Body of pancreas (tissue), 4 donors: ENCODE measurements around the gene MEAF6. TPM values are rescaled to one million over a fixed set of nuclear protein-coding genes. Genes with fewer than 3 reads are reported as not detected.
A peak's percentile ranks its signal among the peaks of the same experiment; 100 is the strongest.
"Not testable (repeated sequence)": the region's sequence is repeated elsewhere in the genome, so short reads cannot be mapped to it uniquely, and the experiment has no call there.

Source experiments
- ATAC-seq: fragments of 150-250 bp; one replicate; pipeline ENCODE4 v1.9.1; 2016
- DNase-seq, 4 donors: peaks; one replicate each; pipeline ENCODE4 v3.0.0-alpha.2; 2019
- H3K27ac ChIP-seq, 4 donors: fragments of 200-600 bp; sonication (generic); 1 replicate in 3 of 4; 2 replicates in 1 of 4; pipeline versions ENCODE4 v1.5.1 to v1.6.1; 2016 to 2019; ENCODE audit warnings: mild to moderate bottlenecking in 1 of 4, mixed read lengths in 1 of 4, moderate library complexity in 1 of 4
- H3K27me3 ChIP-seq, 2 donors: fragments of 200-600 bp; sonication (generic); one replicate each; pipeline ENCODE4 v1.6.0; 2016; ENCODE audit warnings: mild to moderate bottlenecking in 1 of 2
- H3K36me3 ChIP-seq, 2 donors: fragments of 200-600 bp; sonication (generic); replicated peaks in 1 of 2; 2 replicates each; pipeline ENCODE4 v1.5.1; 2016; ENCODE audit warnings: low read depth in 2 of 2; ENCODE audit not compliant: insufficient read depth in 1 of 2
- H3K4me1 ChIP-seq: fragments of 200-600 bp; sonication (generic); one replicate; pipeline ENCODE4 v1.6.0; 2016
- H3K4me3 ChIP-seq, 2 donors: fragments of 200-600 bp; sonication (generic); 1 replicate in 1 of 2; 2 replicates in 1 of 2; pipeline ENCODE4 v1.5.1; 2016 to 2019
- H3K9me3 ChIP-seq, 3 donors: fragments of 200-600 bp; sonication (generic); 1 replicate in 2 of 3; 2 replicates in 1 of 3; pipeline ENCODE4 v1.5.1; 2016
- CTCF ChIP-seq, 7 experiments: fragments of 450-650 bp in 4 of 7; fragments of 200-600 bp in 3 of 7; sonication (generic) in 3 of 7; IDR thresholded peaks; one replicate each; pipeline ENCODE4 v1.5.1; 2016 to 2019; ENCODE audit warnings: antibody characterized with exemption in 7 of 7
- POLR2A ChIP-seq, 3 donors: fragments of 450-650 bp; IDR thresholded peaks; one replicate each; pipeline ENCODE4 v1.6.1; 2016; ENCODE audit warnings: antibody characterized with exemption in 3 of 3, mild to moderate bottlenecking in 2 of 3
- WGBS, 2 donors: methylation state at CpG; one replicate each; pipeline ENCODE4 v1.1.5; 2017; 5-methylcytosine and 5-hydroxymethylcytosine counted together
- intact Hi-C: fragments of 100-400 bp; cut with DNase I; formaldehyde crosslinking; loops from one replicate; pipeline ENCODE4 v1.15.1; 2023
- total RNA-seq, 2 donors: library from RNA; depleted of rRNA; stranded (reverse); fragments of >200 nt; gene quantifications; one replicate each; pipeline ENCODE4 v1.1.0, GENCODE V29; 2016

Gene MEAF6
- 10 to 100 TPM; 36.3 to 43.5 TPM for total RNA-seq

GRCh38 chr1:37514350-37515184 lies at the start of gene MEAF6:
MEAF6 (minus strand) TSS chr1:37514766; CDS start chr1:37514746, 20 bp downstream.
- peak within 1 kb of the TSS; percentile 98 to 99 for H3K4me3 ChIP-seq
- intact Hi-C loops, result no loop called here
- peaks cover 21% of the 10 kb centered on the region for H3K4me1 ChIP-seq
- peak; percentile 91 to 94 (median 93) for TF ChIP-seq POLR2A (IDR thresholded peaks at IDR 0.05)
- TF ChIP-seq CTCF (IDR thresholded peaks at IDR 0.05), result peak; percentile 31 to 95 (median 78)
- ATAC-seq (peak; percentile 98), DNase-seq (peak; percentile 83 to 87 (median 84))
- WGBS, 2 donors, result 0 to 1% methylated on average over 15 to 70 of the region's 100 CpGs
- peaks cover 0 to 1% of the 10 kb centered on the region in 2 donors for H3K36me3 ChIP-seq
- H3K27me3 ChIP-seq, result no peaks in the 10 kb centered on the region
- no peaks in the 10 kb centered on the region for H3K9me3 ChIP-seq
- H3K27ac ChIP-seq, result peak within 1 kb of the TSS; percentile 72 to 99 (median 95)

GRCh38 chr1:37562984-37563383 lies 48.4 kb upstream of the MEAF6 start:
- Histone ChIP-seq H3K9me3 (no peaks in the 10 kb centered on the region), H3K4me1 (no peaks in the 10 kb centered on the region), H3K4me3 (no peak overlapping the region), H3K27me3 (no peaks in the 10 kb centered on the region), H3K27ac (no peak overlapping the region), H3K36me3 (peaks cover 11 to 15% of the 10 kb centered on the region in 2 donors)
- 86 to 90% methylated on average over 1 of the region's 1 CpG for WGBS, 2 donors
- DNase-seq (no peak), ATAC-seq (no peak)
- intact Hi-C loops, result no loop called here
- TF ChIP-seq CTCF (IDR thresholded peaks at IDR 0.05) (no peak), POLR2A (IDR thresholded peaks at IDR 0.05) (no peak)

GRCh38 chr1:37561133-37562132 lies 46.9 kb upstream of the MEAF6 start:
- DNase-seq (no peak), ATAC-seq (no peak)
- TF ChIP-seq CTCF (IDR thresholded peaks at IDR 0.05), result peak in 4 of 7 experiments; percentile 12 to 26 (median 21)
- no peak for TF ChIP-seq POLR2A (IDR thresholded peaks at IDR 0.05)
- Histone ChIP-seq H3K4me1 (peaks cover 11% of the 10 kb centered on the region), H3K27me3 (no peaks in the 10 kb centered on the region), H3K27ac (no peak overlapping the region), H3K36me3 (peaks cover 4 to 5% of the 10 kb centered on the region in 2 donors), H3K9me3 (no peaks in the 10 kb centered on the region), H3K4me3 (no peak overlapping the region)
- intact Hi-C loops, result no loop called here
- 90 to 91% methylated on average over 18 to 20 of the region's 21 CpGs for WGBS, 2 donors

- H3K36me3 ChIP-seq, result peaks cover 0 to 4% of the 10 kb centered on the region in 2 donors
- peaks cover 16% of the 10 kb centered on the region for H3K4me1 ChIP-seq
- DNase-seq (no peak), ATAC-seq (no peak)
- WGBS, 2 donors, result 75 to 76% methylated on average over 10 of the region's 10 CpGs
- no peak overlapping the region for H3K4me3 ChIP-seq
- H3K27ac ChIP-seq, result no peak overlapping the region
- H3K9me3 ChIP-seq, result no peaks in the 10 kb centered on the region
- intact Hi-C loops, result no loop called here
- no peaks in the 10 kb centered on the region for H3K27me3 ChIP-seq
- TF ChIP-seq POLR2A (IDR thresholded peaks at IDR 0.05), result no peak
- TF ChIP-seq CTCF (IDR thresholded peaks at IDR 0.05), result no peak
Measured at GRCh38 chr1:37560401-37561132, 46.0 kb upstream of the MEAF6 start.

- ATAC-seq, H3K36me3 ChIP-seq, DNase-seq, H3K9me3 ChIP-seq, H3K27ac ChIP-seq, H3K4me3 ChIP-seq, H3K27me3 ChIP-seq, intact Hi-C loops: not testable (repeated sequence)
- peaks cover 16% of the 10 kb centered on the region for H3K4me1 ChIP-seq
- WGBS, 2 donors, result 55 to 61% methylated on average over 12 of the region's 12 CpGs
Measured at GRCh38 chr1:37559957-37560379, 45.4 kb upstream of the MEAF6 start.
